SKM-1 (cell line): Measurements from ENCODE around the gene TMEM218.
"Not testable (repeated sequence)": the region's sequence is repeated elsewhere in the genome, so short reads cannot be mapped to it uniquely, and the experiment has no call there.

ENCODE experiments used
- DNase-seq: peaks from one replicate; lab custom pipeline; 2025; ENCODE audit not compliant: unreplicated experiment; lab: John Stamatoyannopoulos, UW

The TMEM218 gene

GRCh38 chr11:125090816-125091215 is 20.6 kb downstream of the TMEM218 start:
- DNase-seq, result no peak

DNA sequence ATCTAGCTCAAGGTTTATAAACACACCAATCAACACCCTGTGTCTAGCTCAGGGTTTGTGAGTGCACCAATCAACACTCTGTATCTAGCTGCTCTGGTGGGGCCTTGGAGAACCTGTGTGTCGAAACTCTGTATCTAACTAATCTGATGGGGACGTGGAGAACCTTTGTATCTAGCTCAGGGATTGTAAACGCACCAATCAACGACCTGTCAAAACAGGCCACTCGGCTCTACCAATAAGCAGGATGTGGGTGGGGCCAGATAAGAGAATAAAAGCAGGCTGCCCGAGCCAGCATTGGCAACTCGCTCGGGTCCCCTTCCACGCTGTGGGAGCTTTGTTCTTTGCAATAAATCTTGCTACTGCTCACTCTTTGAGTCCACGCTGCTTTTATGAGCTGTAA is 21.3 kb downstream of the TMEM218 start:
- DNase-seq, result not testable (repeated sequence)

DNA sequence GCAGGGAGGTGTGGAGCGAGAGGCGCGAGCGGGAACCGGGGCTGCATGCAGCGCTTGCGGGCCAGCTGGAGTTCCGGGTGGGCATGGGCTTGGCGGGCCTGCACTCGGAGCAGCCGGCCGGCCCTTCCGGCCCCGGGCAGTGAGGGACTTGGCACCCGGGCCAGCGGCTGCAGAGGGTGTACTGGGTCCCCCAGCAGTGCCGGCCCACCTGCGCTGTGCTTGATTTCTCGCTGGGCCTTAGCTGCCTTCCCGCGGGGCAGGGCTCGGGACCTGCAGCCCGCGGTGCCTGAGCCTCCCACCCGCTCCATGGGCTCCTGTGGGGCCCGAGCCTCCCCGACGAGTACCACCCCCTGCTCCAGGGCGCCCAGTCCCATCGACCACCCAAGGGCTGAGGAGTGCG is 21.9 kb downstream of the TMEM218 start:
- DNase-seq, result not testable (repeated sequence)

DNA sequence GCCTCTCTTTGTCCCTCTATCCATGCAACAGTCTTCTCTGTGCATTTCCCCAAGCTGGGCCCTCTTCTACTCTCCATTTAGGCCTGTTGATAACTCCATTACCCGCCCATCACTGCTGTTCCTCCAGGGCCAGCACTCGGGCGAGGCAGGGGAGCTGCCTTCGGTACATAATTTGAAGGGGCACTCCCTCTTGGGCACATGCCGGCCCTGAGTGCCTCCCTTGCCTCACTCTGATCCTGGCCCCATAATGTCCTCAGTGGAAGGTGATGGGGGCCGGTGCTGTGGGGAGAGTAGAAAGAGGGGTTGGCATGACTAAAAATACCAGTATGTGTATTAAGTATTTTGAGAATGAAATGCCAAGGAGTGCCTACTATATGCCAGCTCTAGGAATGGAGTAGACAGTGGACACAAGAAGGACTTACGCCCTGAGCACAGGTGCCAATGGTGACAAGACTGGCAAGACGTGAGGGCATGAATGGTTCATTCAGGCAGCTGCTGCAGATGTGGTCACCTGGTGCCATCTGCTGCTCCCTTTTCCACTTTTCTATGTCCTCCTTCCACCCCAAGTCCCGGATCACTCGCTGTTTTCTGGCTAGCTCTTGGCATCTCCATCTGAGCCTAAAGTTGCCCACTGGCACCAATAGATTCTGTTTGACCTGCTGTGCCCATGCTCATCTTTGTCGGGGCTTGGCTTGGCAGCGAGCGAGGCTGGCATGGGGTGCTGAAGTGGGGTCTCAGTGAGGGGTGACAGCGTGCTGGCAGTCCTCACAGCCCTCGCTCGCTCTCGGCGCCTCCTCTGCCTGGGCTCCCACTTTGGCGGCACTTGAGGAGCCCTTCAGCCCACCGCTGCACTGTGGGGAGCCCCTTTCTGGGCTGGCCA is 22.6 kb downstream of the TMEM218 start:
- DNase-seq, result no peak

DNA sequence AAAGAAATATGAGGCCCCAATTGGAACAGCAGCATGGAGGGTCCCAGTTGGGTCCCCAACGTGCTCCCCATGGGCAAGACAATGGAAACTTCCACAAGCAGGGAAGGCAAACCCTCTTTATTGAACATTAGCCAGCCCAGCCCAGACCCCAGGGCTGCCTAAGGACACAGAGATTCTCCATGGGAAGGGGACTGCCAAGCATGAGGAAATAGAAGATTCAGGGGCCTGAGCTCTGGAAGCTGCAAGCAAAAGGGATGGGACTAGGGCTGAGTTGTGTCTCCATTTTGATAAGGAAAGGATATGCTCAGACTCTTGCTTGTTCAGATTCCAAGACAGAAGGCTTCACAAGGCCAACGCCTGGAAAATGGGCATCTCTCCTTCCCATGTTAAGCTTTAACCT is 23.3 kb downstream of the TMEM218 start:
- DNase-seq, result no peak

DNA sequence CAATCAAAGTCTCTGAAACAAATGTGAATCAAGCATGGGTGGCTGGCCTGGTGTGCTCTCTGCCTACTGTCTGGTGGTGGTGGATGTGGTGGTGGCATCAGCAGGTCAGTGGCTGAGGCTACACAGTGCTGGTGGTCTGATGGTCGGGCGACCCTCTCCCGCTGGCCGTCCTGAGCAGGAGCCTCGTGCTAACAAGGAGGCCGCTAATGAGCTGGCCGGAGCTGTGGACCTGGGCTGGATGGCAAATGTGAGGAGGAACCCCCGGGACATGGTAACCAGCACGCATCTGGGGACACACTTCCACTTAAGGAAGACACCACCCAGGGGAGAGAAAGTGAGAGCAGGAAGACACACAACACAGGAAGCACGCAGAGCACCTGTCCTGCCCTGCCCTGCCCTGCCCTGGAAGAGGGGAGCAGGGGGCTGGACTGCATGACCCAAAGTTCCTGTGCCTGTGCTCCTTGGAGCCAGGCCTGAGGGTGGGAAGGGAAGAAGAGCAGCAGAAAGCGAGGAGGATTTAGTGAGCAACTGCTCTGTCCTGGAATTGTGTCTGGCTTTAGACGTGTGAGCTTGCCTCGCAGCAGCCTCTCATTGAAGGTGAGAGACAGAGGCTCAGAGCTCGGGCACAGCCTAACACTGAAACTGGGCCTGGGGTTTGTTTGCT is 24.7 kb downstream of the TMEM218 start:
- no peak for DNase-seq

DNA sequence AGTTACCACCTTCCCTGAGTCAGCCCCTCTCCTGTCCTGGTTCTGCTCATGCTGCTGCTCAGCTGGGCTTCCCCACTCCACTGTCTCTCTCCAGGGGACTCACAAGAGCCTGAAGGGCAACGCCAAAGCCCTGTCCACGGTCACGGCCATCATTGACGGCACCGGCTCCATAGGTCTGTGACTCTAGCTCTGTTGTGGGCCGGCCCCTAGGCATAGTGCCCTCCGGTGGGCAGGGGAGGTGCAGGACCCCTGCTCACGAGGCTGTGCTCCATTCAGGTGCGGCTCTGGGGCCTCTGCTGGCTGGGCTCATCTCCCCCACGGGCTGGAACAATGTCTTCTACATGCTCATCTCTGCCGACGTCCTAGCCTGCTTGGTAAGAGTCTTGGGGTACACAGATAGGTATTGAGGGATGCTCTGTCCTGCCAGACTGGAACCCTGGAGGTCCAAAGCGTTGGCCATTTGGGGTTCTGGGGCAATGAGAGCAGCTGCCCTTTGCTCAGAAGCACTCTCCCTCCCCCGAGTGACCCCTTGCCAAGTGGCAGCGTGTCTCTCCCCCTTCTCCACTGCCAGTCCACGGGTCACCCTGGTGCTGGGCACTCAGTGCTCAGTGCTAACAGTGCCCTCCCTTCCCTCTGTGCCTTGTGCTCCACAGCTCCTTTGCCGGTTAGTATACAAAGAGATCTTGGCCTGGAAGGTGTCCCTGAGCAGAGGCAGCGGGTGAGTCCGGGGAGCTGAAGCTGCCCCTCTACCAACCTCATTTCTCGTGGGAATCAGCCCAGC is 25.9 kb downstream of the TMEM218 start:
- no peak for DNase-seq

DNA sequence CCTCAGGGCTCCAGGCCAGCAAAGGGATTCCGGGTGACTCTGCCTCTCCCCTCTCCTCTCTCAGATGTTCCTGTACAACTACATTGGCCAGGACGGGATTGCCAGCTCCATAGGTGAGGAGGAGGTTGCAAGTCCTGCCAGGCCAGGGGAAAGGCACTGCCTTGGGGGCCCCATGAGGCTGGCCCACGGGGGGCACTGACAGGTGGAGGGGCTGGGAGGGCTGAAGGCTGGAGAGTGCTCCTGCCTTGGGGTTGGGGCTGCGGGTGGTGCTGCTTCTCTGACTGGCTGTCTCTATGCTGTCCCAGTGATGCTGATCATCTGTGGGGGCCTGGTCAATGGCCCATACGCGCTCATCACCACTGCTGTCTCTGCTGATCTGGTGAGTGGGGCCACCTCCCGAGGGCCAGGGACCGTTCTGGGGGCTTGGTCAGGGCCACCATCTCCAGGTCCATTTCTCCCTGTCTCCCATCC is 26.6 kb downstream of the TMEM218 start:
- no peak for DNase-seq

- DNase-seq, result no peak
These were observed 27.4 kb downstream of the TMEM218 start for GRCh38 chr11:125084057-125084416.

DNA sequence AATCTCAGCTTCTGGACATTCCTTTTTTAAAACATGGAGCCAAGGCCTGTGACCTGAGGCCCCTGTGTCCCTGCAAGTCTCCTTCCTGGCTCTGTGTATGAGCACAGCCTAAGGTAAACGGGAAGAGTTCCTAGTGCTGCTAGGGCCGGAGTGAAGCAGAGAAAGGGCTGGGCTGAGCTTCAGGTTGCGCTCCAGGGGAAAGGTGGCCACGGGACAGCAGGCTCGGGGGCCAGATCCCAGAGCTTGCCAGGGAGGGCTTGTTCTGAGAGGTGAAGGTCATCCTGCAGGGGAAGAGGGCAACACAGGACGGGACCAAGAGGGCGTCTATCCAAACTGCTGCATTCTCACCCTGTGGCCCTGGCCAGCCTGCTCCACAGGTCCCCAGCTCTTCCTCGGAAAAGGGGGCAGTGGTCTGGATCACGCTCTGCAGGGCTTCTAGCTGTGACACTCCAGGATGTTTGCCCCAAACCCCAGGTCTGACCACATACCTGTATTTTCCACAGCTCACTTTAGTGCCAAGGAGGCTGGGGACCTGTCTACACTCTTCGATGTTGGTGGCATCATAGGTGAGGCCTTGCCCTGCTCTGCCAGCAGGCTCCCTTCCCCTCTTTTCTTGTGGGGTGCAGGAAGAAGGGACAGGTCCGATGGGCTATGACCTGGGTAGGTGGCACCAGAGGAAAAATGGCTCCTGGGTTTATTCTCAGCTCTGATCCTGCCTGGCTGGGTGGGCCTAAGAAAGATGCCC is 27.9 kb downstream of the TMEM218 start:
- DNase-seq, result no peak

GRCh38 chr11:125082611-125083311 is 28.7 kb downstream of the TMEM218 start:
- DNase-seq, result no peak

DNA sequence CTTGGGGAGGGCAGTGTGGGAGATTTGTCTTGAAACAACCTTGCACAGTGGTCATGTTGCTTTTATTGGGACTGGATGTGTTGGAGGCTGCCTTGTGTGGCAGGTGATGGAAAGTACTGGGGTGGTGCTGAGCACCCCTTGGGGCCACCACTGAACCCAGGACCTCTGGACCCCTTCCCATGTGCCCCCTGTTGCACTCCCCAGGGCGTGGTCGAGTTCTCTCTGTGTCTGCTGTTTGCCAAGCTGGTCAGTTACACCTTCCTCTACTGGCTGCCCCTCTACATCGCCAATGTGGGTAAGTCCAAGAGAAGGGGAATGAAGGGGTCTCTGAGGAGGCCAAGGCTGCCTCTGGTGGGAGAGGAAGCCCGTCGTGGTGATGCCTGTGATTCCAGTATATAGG is 29.4 kb downstream of the TMEM218 start:
- DNase-seq, result no peak

- no peak for DNase-seq
These were observed 30.2 kb downstream of the TMEM218 start for GRCh38 chr11:125081098-125081798.

GRCh38 chr11:125080531-125080911 is 30.9 kb downstream of the TMEM218 start:
- no peak for DNase-seq

DNA sequence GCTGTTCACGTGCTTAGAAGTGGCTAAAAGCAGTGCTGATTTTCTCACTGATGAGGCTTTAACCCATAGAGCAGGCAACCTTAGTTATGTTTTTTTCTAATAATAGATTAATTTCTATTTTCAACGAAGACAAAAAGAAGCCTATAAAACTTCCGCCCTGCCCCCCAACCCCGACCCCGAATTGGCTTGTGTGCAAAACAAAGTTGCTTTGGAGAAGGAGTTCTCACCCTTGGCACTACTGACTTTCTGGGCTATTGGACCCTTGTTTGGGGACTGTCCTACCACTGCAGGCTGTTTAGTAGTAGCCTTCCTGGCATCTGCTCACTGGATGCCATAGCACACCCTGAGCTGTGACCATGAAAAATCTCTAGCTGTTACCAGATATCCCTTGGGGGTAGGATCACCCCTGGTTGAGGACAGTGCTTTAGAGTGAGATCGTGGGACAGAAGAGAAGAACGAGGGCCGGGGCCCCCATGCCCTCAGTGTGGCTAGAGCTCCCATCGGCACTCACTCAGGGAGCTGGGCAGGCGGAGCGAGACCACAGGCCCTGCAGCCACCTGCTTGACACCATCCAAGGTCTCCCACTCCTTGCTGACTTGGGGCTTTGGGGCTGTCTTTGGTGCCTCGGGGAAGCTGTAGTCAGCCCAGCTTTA is 31.4 kb downstream of the TMEM218 start:
- no peak for DNase-seq

- peak; percentile 11 for DNase-seq
These were observed 32.1 kb downstream of the TMEM218 start for GRCh38 chr11:125079151-125079877.

GRCh38 chr11:125078516-125079140 is 32.8 kb downstream of the TMEM218 start:
- no peak for DNase-seq

GRCh38 chr11:125078016-125078415 is 33.4 kb downstream of the TMEM218 start:
- DNase-seq, result no peak
